ENCODE results near the gene UBE2QL1.

DNA sequence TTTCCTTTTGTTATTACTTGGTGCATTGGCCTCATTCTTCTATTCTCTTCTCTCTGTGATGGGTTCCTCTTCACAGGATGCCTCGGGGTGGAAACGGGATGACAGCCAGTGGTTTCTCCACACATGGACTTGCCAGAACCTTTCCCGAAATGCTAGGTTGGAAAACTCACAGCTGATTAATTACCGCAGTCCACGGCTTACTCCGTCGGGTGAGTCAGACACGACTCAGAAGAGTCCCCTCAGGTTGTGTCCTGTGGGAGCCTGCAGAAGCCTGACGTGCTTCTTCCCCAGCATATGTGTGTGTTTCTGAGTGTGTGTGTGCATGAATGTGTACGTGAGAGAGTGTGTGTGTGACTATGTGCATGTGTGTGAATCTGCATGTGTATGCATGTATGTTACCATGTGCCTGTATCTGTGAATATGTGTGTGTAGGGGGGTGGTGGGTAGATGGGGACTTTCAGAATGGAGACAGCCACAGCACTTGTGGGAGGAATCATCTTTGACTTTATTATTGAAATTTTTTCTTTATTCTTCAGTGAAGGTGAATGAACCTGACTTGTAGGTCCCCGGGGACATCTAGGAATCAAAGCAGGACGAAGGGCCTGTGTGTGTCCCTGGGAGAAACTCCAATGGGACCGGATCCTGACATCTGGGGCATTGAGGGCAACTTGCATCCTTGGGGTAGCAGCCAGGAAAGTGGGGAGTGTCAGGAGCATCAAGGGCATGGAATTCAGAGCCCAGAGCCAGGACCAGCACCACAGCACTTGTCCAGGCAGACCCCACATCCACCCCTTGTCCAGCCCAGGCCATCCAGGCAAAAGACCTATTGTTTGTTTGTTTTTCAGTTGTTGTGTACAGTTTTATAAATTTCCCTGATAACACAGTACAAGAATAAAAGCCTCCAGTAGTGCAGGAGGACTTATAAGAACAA is 48.4 kb upstream of the UBE2QL1 start:
- TF ChIP-seq FOXJ3 (CRISPR knock-in tag; IDR thresholded peaks at IDR 0.05) (no peak), CTCF (IDR thresholded peaks at IDR 0.05) (no peak), EP300 (IDR thresholded peaks at IDR 0.05; ENCODE audit: borderline replicate concordance in 1 of 2, low read depth in 1 of 2, low read length in 1 of 2) (no peak)
- TF ChIP-seq, protein P1, sequence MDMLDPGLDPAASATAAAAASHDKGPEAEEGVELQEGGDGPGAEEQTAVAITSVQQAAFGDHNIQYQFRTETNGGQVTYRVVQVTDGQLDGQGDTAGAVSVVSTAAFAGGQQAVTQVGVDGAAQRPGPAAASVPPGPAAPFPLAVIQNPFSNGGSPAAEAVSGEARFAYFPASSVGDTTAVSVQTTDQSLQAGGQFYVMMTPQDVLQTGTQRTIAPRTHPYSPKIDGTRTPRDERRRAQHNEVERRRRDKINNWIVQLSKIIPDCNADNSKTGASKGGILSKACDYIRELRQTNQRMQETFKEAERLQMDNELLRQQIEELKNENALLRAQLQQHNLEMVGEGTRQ (IDR thresholded peaks at IDR 0.05; ENCODE audit: borderline replicate concordance, low read depth, low read length) = no peak

Measured in SK-N-SH (cell line).